GM23338 (cell line): Measurements from ENCODE around the gene FAM153A.
"Not testable (repeated sequence)": the region's sequence is repeated elsewhere in the genome, so short reads cannot be mapped to it uniquely, and the experiment has no call there.

Experiments
- EZH2 ChIP-seq: fragments of 200-600 bp; sonication (generic); IDR thresholded peaks from one replicate; pipeline ENCODE4 v1.8.0; 2017; ENCODE audit warnings: antibody characterized with exemption, mild to moderate bottlenecking, low read depth; ENCODE audit not compliant: unreplicated experiment
- EZH2phosphoT487 ChIP-seq: fragments of 200-600 bp; sonication (generic); IDR thresholded peaks from one replicate; pipeline ENCODE4 v1.8.1; 2018; ENCODE audit warnings: antibody characterized with exemption; ENCODE audit not compliant: unreplicated experiment
- JUNB ChIP-seq: IDR thresholded peaks from one replicate; pipeline ENCODE4 v1.6.1; 2016; ENCODE audit warnings: antibody characterized with exemption; ENCODE audit not compliant: unreplicated experiment
- NANOG ChIP-seq: IDR thresholded peaks from 2 replicates; pipeline ENCODE4 v1.6.1; 2016; ENCODE audit warnings: antibody characterized with exemption, borderline replicate concordance
- POLR2AphosphoS5 ChIP-seq: IDR thresholded peaks from 2 replicates; pipeline ENCODE4 v1.6.1; 2016; ENCODE audit warnings: antibody characterized with exemption, low read depth
- ZNF114 ChIP-seq: fragments of 250-450 bp; sonication (Bioruptor Pico); IDR thresholded peaks from 2 replicates; pipeline ENCODE4 v1.5.0; 2020; ENCODE audit warnings: mild to moderate bottlenecking, moderate library complexity
- TF ChIP-seq, protein P1 (sequence below), 2 experiments: fragments of 200-600 bp in 1 of 2; sonication (generic) in 1 of 2; conservative IDR thresholded peaks; 2 replicates each; pipeline versions ENCODE4 v1.5.1 to v1.6.1; 2016 to 2017; ENCODE audit warnings: antibody characterized with exemption in 2 of 2, low read depth in 2 of 2, mild to moderate bottlenecking in 2 of 2, moderate library complexity in 1 of 2
- TF ChIP-seq, protein P2 (sequence below): IDR thresholded peaks from one replicate; pipeline ENCODE4 v1.6.1; 2018; ENCODE audit warnings: antibody characterized with exemption; ENCODE audit not compliant: unreplicated experiment
- TF ChIP-seq, protein P3 (sequence below): IDR thresholded peaks from 2 replicates; pipeline ENCODE4 v1.6.1; 2016; ENCODE audit warnings: antibody characterized with exemption
- TF ChIP-seq, protein P4 (sequence below): fragments of 250-450 bp; sonication (Bioruptor Pico); IDR thresholded peaks from 2 replicates; pipeline ENCODE4 v1.5.0; 2020; ENCODE audit warnings: mild to moderate bottlenecking, moderate library complexity

DNA sequence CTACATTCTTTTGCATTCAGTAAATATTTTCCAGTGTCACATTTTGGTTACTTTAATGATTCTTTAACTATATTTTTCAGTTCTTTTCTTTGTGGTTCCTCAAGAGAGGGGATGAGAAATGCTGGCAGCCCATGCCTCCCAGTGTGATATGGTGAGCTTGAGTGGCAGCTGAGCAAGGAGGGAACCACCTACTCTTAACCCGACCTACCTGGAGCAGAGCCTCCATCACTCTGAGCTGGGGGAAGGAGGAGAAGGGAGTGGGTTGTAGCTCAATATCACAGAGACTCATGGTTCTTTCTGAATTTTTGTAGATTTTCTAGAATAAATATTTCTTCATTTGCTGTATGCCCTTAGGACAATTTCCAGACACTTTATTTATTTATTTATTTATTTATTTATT lies 37.0 kb upstream of the FAM153A start:
- TF ChIP-seq, protein P1, sequence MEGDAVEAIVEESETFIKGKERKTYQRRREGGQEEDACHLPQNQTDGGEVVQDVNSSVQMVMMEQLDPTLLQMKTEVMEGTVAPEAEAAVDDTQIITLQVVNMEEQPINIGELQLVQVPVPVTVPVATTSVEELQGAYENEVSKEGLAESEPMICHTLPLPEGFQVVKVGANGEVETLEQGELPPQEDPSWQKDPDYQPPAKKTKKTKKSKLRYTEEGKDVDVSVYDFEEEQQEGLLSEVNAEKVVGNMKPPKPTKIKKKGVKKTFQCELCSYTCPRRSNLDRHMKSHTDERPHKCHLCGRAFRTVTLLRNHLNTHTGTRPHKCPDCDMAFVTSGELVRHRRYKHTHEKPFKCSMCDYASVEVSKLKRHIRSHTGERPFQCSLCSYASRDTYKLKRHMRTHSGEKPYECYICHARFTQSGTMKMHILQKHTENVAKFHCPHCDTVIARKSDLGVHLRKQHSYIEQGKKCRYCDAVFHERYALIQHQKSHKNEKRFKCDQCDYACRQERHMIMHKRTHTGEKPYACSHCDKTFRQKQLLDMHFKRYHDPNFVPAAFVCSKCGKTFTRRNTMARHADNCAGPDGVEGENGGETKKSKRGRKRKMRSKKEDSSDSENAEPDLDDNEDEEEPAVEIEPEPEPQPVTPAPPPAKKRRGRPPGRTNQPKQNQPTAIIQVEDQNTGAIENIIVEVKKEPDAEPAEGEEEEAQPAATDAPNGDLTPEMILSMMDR (conservative IDR thresholded peaks at IDR 0.05; ENCODE audit: low read depth in 2 of 2): not testable (repeated sequence)
- TF ChIP-seq, protein P2, sequence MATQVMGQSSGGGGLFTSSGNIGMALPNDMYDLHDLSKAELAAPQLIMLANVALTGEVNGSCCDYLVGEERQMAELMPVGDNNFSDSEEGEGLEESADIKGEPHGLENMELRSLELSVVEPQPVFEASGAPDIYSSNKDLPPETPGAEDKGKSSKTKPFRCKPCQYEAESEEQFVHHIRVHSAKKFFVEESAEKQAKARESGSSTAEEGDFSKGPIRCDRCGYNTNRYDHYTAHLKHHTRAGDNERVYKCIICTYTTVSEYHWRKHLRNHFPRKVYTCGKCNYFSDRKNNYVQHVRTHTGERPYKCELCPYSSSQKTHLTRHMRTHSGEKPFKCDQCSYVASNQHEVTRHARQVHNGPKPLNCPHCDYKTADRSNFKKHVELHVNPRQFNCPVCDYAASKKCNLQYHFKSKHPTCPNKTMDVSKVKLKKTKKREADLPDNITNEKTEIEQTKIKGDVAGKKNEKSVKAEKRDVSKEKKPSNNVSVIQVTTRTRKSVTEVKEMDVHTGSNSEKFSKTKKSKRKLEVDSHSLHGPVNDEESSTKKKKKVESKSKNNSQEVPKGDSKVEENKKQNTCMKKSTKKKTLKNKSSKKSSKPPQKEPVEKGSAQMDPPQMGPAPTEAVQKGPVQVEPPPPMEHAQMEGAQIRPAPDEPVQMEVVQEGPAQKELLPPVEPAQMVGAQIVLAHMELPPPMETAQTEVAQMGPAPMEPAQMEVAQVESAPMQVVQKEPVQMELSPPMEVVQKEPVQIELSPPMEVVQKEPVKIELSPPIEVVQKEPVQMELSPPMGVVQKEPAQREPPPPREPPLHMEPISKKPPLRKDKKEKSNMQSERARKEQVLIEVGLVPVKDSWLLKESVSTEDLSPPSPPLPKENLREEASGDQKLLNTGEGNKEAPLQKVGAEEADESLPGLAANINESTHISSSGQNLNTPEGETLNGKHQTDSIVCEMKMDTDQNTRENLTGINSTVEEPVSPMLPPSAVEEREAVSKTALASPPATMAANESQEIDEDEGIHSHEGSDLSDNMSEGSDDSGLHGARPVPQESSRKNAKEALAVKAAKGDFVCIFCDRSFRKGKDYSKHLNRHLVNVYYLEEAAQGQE: not testable (repeated sequence)
- TF ChIP-seq EZH2, NANOG, POLR2AphosphoS5, EZH2phosphoT487, JUNB, ZNF114: not testable (repeated sequence)
- TF ChIP-seq, protein P3, sequence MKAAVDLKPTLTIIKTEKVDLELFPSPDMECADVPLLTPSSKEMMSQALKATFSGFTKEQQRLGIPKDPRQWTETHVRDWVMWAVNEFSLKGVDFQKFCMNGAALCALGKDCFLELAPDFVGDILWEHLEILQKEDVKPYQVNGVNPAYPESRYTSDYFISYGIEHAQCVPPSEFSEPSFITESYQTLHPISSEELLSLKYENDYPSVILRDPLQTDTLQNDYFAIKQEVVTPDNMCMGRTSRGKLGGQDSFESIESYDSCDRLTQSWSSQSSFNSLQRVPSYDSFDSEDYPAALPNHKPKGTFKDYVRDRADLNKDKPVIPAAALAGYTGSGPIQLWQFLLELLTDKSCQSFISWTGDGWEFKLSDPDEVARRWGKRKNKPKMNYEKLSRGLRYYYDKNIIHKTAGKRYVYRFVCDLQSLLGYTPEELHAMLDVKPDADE: not testable (repeated sequence)
- TF ChIP-seq, protein P4, sequence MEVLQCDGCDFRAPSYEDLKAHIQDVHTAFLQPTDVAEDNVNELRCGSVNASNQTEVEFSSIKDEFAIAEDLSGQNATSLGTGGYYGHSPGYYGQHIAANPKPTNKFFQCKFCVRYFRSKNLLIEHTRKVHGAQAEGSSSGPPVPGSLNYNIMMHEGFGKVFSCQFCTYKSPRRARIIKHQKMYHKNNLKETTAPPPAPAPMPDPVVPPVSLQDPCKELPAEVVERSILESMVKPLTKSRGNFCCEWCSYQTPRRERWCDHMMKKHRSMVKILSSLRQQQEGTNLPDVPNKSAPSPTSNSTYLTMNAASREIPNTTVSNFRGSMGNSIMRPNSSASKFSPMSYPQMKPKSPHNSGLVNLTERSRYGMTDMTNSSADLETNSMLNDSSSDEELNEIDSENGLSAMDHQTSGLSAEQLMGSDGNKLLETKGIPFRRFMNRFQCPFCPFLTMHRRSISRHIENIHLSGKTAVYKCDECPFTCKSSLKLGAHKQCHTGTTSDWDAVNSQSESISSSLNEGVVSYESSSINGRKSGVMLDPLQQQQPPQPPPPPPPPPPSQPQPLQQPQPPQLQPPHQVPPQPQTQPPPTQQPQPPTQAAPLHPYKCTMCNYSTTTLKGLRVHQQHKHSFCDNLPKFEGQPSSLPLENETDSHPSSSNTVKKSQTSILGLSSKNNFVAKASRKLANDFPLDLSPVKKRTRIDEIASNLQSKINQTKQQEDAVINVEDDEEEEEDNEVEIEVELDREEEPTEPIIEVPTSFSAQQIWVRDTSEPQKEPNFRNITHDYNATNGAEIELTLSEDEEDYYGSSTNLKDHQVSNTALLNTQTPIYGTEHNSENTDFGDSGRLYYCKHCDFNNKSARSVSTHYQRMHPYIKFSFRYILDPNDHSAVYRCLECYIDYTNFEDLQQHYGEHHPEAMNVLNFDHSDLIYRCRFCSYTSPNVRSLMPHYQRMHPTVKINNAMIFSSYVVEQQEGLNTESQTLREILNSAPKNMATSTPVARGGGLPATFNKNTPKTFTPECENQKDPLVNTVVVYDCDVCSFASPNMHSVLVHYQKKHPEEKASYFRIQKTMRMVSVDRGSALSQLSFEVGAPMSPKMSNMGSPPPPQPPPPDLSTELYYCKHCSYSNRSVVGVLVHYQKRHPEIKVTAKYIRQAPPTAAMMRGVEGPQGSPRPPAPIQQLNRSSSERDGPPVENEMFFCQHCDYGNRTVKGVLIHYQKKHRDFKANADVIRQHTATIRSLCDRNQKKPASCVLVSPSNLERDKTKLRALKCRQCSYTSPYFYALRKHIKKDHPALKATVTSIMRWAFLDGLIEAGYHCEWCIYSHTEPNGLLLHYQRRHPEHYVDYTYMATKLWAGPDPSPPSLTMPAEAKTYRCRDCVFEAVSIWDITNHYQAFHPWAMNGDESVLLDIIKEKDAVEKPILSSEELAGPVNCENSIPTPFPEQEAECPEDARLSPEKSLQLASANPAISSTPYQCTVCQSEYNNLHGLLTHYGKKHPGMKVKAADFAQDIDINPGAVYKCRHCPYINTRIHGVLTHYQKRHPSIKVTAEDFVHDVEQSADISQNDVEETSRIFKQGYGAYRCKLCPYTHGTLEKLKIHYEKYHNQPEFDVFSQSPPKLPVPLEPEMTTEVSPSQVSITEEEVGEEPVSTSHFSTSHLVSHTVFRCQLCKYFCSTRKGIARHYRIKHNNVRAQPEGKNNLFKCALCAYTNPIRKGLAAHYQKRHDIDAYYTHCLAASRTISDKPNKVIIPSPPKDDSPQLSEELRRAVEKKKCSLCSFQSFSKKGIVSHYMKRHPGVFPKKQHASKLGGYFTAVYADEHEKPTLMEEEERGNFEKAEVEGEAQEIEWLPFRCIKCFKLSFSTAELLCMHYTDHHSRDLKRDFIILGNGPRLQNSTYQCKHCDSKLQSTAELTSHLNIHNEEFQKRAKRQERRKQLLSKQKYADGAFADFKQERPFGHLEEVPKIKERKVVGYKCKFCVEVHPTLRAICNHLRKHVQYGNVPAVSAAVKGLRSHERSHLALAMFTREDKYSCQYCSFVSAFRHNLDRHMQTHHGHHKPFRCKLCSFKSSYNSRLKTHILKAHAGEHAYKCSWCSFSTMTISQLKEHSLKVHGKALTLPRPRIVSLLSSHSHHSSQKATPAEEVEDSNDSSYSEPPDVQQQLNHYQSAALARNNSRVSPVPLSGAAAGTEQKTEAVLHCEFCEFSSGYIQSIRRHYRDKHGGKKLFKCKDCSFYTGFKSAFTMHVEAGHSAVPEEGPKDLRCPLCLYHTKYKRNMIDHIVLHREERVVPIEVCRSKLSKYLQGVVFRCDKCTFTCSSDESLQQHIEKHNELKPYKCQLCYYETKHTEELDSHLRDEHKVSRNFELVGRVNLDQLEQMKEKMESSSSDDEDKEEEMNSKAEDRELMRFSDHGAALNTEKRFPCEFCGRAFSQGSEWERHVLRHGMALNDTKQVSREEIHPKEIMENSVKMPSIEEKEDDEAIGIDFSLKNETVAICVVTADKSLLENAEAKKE (CRISPR knock-in tag): not testable (repeated sequence)
